Ovary (tissue), 9 donors: ENCODE data around the gene MAP7D1. TPM values are rescaled to one million over a fixed set of nuclear protein-coding genes. Genes with fewer than 3 reads are reported as not detected.

Source experiments
- DNase-seq, 5 donors: peaks; one replicate each; pipeline ENCODE4 v3.0.0-alpha.2; 2019 to 2020
- H3K27ac ChIP-seq, 2 donors: fragments of 200-600 bp; one replicate each; pipeline versions ENCODE4 v1.5.1 to v1.8.0; 2019 to 2022
- H3K27me3 ChIP-seq: fragments of 200-600 bp; one replicate; pipeline ENCODE4 v1.8.0; 2022
- H3K36me3 ChIP-seq: fragments of 200-600 bp; sonication (generic); one replicate; pipeline ENCODE4 v1.5.1; 2019
- H3K4me1 ChIP-seq: one replicate; pipeline ENCODE4 v1.8.1; 2013; ENCODE audit warnings: mild to moderate bottlenecking, moderate library complexity; ENCODE audit not compliant: insufficient read depth
- H3K4me3 ChIP-seq: fragments of 200-600 bp; sonication (generic); one replicate; pipeline ENCODE4 v1.5.1; 2017
- H3K9me3 ChIP-seq, 2 donors: fragments of 200-600 bp in 1 of 2; sonication (generic) in 1 of 2; one replicate each; pipeline versions ENCODE4 v1.5.1 to v1.8.1; 2013 to 2019; ENCODE audit warnings: mild to moderate bottlenecking in 1 of 2, moderate library complexity in 1 of 2
- EP300 ChIP-seq: sonication (generic); formaldehyde crosslinking; IDR thresholded peaks from one replicate; pipeline ENCODE4 v1.6.1; 2017; ENCODE audit warnings: antibody characterized with exemption
- POLR2A ChIP-seq: fragments of 450-650 bp; IDR thresholded peaks from one replicate; pipeline ENCODE4 v1.6.1; 2017; ENCODE audit warnings: antibody characterized with exemption, mild to moderate bottlenecking, moderate library complexity
- WGBS, 3 donors: extraction: QIAGEN DNeasy Blood & Tissue Kit in 1 of 3; methylation state at CpG; one replicate each; pipeline versions ENCODE4 v1.1.5 to v1.1.7; 2013 to 2017; 5-methylcytosine and 5-hydroxymethylcytosine counted together
- intact Hi-C, 4 donors: fragments of 100-400 bp; cut with DNase I; formaldehyde crosslinking; loops; one replicate each; pipeline versions ENCODE4 v1.11.0 to v1.15.1; 2022 to 2023
- polyA plus RNA-seq, 2 donors: library from polyadenylated mRNA; stranded (reverse); fragments of 200-250 nt in 1 of 2; fragments of 350-450 nt in 1 of 2; fragmentation: Illumina TruSeq in 1 of 2; extraction: RNeasy Lipid Tissue Mini Kit (QIAGEN cat#74804) in 1 of 2; gene quantifications; one replicate each; pipeline ENCODE4 v1.2.3, GENCODE V29; 2013 to 2014
- total RNA-seq, 7 donors: library from RNA; depleted of rRNA in 2 of 7; stranded (reverse); fragments of >200 nt in 2 of 7; fragmentation: NEBNext Ultra II Directional in 3 of 7; extraction: Animal tissue kit (Norgen Biotek cat#: 25700) in 3 of 7; gene quantifications; one replicate each; pipeline versions ENCODE4 v1.1.0 to v1.2.4, GENCODE V29; 2016 to 2023
- TF ChIP-seq, protein P1 (sequence below), 3 donors: fragments of 450-650 bp in 2 of 3; fragments of 200-600 bp in 1 of 3; IDR thresholded peaks; one replicate each; pipeline versions ENCODE4 v1.5.1 to v1.8.0; 2016 to 2022; ENCODE audit warnings: antibody characterized with exemption in 3 of 3, mild to moderate bottlenecking in 1 of 3
- donor health status: DM: no; HTN: no; CAD: no; lungs with moderate emphysema.
- donor health status: DM: no; HTN: no; CAD: no.
- donor health status: Bipolar disorder and iron deficiency.
- donor health status: DM: yes; HTN: yes; CAD: no.
- donor health status: DM: no; HTN: no; CAD: no.
- donor health status: DM: yes; HTN: yes; CAD: no.

MAP7D1 gene
- total and polyA plus RNA-seq, 9 donors = 31.4 to 99.1 (median 64.1) TPM

DNA sequence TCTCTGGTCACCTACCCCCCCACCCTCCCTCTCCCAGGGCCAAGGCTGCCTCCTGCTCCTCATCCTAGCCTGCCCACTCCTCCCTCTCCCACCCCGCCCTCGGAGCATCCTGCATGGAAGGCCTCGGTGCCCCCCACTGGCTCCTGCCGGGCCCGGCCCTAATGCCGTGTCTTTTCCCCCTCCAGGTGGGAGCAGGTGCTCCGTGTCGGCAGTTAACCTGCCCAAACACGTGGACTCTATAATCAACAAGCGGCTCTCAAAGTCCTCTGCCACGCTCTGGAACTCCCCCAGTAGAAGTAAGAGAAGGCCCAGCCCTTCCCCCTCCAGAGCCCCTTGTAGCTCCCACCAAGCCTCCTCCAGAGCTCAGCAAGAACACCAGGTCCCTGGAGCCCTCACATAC lies 18.8 kb downstream of the MAP7D1 start:
- WGBS, 3 donors = 45 to 63% (median 54%) methylated on average over 11 of the region's 11 CpGs
- Histone ChIP-seq H3K27me3 (no peaks in the 10 kb centered on the region), H3K4me1 (no peaks in the 10 kb centered on the region), H3K36me3 (no peaks in the 10 kb centered on the region), H3K27ac (no peak overlapping the region), H3K9me3 (no peaks in the 10 kb centered on the region), H3K4me3 (no peak overlapping the region)
- no peak for TF ChIP-seq POLR2A
- TF ChIP-seq, protein P1, sequence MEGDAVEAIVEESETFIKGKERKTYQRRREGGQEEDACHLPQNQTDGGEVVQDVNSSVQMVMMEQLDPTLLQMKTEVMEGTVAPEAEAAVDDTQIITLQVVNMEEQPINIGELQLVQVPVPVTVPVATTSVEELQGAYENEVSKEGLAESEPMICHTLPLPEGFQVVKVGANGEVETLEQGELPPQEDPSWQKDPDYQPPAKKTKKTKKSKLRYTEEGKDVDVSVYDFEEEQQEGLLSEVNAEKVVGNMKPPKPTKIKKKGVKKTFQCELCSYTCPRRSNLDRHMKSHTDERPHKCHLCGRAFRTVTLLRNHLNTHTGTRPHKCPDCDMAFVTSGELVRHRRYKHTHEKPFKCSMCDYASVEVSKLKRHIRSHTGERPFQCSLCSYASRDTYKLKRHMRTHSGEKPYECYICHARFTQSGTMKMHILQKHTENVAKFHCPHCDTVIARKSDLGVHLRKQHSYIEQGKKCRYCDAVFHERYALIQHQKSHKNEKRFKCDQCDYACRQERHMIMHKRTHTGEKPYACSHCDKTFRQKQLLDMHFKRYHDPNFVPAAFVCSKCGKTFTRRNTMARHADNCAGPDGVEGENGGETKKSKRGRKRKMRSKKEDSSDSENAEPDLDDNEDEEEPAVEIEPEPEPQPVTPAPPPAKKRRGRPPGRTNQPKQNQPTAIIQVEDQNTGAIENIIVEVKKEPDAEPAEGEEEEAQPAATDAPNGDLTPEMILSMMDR (IDR thresholded peaks at IDR 0.05) = no peak
- no peak for TF ChIP-seq EP300
- intact Hi-C loops = no loop called here
- DNase-seq = no peak

DNA sequence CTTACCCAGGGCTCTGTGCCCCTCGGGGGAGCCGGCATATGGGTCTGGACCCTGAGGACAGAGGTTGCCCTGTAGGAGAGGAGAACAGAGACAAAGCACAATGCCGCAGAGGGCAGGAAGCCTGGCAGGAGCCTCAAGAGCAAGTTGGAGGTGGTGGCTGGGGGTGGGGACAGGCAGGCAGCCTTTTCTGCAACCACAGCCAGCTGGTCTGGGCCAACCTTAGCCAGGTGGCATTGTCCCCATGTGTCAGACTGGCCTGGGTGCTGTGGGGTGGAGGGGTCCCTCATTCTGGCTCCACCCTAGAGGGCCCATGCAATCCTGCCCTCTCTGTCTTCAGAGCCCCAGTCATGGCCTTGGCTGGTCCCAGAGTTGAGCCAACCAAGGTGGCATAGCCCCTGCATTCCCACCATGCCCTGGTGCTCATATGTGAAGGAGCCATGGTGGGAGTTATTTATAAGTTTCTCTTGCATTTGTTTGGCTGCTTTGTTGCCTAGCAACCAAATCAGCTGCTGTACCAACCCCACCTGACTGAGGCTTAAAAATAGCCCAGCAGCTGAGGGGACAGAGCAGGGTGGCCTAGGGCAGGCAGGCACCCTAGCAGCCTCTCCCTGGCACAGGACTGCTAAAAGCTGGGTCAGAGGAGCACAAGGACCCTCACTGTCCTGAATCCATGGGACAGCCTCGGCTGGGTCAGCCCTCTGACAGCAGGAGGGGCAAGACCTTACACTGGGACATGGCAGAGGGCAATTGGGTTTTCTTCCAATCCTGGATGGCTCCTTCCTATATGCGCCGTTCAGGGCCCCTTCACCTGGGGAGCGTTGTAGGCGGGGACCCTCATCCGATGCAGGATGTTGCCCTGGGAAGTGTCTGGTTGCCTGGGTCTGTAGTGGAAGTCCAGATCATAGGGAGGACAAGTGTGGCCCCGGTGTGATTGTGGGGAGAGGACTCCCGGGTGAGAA lies 19.5 kb downstream of the MAP7D1 start:
- Histone ChIP-seq H3K4me1 (no peaks in the 10 kb centered on the region), H3K36me3 (no peaks in the 10 kb centered on the region), H3K9me3 (no peaks in the 10 kb centered on the region), H3K27ac (no peak overlapping the region), H3K4me3 (no peak overlapping the region), H3K27me3 (no peaks in the 10 kb centered on the region)
- TF ChIP-seq EP300 = no peak
- no peak for TF ChIP-seq POLR2A
- TF ChIP-seq, protein P1 (IDR thresholded peaks at IDR 0.05) = no peak
- intact Hi-C loops = no loop called here
- no peak for DNase-seq
- 67 to 76% (median 73%) methylated on average over 11 of the region's 11 CpGs for WGBS, 3 donors

DNA sequence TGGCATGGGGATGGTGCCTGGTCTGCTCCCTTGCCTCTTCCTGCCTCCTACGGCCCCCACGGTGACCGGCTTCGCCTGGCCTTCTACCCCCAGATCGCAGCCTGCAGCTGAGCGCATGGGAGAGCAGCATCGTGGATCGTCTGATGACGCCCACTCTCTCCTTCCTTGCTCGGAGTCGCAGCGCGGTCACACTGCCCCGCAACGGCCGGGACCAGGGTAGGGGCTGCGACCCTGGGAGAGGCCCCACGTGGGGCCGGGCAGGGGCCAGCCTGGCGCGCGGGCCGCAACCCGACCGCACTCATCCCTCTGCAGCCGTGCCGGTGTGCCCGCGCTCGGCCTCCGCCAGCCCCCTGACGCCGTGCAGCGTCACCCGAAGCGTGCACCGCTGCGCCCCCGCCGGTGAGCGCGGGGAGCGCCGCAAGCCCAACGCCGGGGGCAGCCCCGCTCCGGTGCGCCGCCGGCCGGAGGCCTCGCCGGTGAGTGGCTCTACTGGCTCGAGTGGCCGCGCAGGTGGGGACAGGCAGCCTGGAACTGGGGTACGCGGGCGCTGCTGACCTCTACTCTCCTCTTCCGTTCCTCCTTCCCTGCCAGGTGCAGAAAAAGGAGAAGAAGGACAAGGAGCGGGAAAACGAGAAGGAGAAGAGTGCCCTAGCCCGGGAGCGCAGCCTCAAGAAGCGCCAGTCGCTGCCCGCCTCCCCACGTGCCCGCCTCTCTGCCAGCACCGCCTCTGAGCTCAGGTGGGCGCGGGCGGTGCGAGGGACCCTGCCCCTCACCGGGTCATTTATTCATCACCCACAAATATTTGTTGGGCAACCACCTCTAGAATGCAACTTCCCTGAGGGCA lies 20.4 kb downstream of the MAP7D1 start:
- no peak for DNase-seq
- no peaks in the 10 kb centered on the region for H3K4me1 ChIP-seq
- TF ChIP-seq, protein P1 (IDR thresholded peaks at IDR 0.05) = no peak
- H3K9me3 ChIP-seq = no peaks in the 10 kb centered on the region
- WGBS, 3 donors = 78 to 83% (median 79%) methylated on average over 71 to 76 of the region's 76 CpGs
- H3K4me3 ChIP-seq = no peak overlapping the region
- H3K36me3 ChIP-seq = no peaks in the 10 kb centered on the region
- intact Hi-C loops = no loop called here
- H3K27ac ChIP-seq = no peak overlapping the region
- no peaks in the 10 kb centered on the region for H3K27me3 ChIP-seq

DNA sequence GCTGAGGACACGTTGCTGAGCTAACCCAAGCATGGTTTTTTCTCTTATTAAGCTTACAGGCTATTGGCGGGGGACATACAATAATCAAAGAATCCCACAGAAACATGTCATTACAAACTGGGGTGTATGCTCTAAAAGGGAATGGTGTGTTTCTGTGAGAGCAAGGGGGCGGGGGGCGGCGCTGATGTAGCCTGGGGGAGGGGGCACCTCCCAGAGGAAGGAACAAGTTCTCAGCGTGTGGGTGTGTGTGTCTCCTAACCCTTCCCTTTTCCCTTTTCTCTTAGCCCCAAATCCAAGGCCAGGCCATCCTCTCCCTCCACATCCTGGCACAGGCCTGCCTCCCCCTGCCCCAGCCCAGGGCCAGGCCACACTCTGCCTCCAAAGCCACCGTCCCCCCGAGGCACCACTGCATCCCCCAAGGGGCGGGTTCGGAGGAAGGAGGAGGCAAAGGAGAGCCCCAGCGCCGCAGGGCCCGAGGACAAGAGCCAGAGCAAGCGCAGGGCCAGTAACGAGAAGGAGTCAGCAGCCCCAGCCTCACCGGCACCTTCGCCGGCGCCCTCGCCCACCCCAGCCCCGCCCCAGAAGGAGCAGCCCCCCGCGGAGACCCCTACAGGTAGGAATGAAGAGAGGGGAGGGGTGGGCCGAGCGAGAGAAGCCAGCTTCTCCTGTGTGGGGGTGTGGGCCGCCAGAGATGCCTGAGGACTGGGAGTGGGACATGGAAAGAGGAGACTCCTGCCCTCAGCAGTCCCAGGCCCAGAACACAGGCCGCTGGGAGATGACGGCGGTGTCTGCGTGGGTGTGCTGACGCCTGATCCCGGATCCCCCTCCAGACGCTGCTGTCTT lies 21.9 kb downstream of the MAP7D1 start:
- TF ChIP-seq EP300 (no peak), POLR2A (no peak)
- TF ChIP-seq, protein P1 (IDR thresholded peaks at IDR 0.05) = no peak
- no peaks in the 10 kb centered on the region for H3K9me3 ChIP-seq
- no peak for DNase-seq
- no peaks in the 10 kb centered on the region for H3K36me3 ChIP-seq
- H3K27me3 ChIP-seq = no peaks in the 10 kb centered on the region
- no peaks in the 10 kb centered on the region for H3K4me1 ChIP-seq
- no peak overlapping the region for H3K4me3 ChIP-seq
- no peak overlapping the region for H3K27ac ChIP-seq
- intact Hi-C loops = no loop called here
- WGBS, 3 donors = 75 to 82% (median 78%) methylated on average over 33 of the region's 33 CpGs
